ENCODE results near the gene ZFP36. TPM values are rescaled to one million over a fixed set of nuclear protein-coding genes. Genes with fewer than 3 reads are reported as not detected.

ZFP36 gene
- total RNA-seq, 1 donor from 2014 or later, result 631 TPM

GRCh38 chr19:39420769-39421168, 14.1 kb downstream of the ZFP36 start:
- no peaks in the 10 kb centered on the region for H3K9me3 ChIP-seq
- H3K4me1 ChIP-seq, result peaks cover 12% of the 10 kb centered on the region
- no peak overlapping the region for H3K27ac ChIP-seq
- no peak overlapping the region for H3K4me3 ChIP-seq
- intact Hi-C loops (cut with DNase I), result no loop called here
- no peaks in the 10 kb centered on the region for H3K27me3 ChIP-seq
- no peak for DNase-seq (ENCODE audit: extremely low spot score in 2 of 2)
- H3K36me3 ChIP-seq, result peaks cover 0 to 36% of the 10 kb centered on the region in 2 donors
- TF ChIP-seq POLR2A (IDR thresholded peaks at IDR 0.05) (no peak), CTCF (IDR thresholded peaks at IDR 0.05) (no peak), POLR2AphosphoS5 (IDR thresholded peaks at IDR 0.05; ENCODE audit: insufficient read depth in 1 of 2, low read depth in 1 of 2) (no peak)

- peaks cover 0 to 32% of the 10 kb centered on the region in 2 donors for H3K36me3 ChIP-seq
- intact Hi-C loops (cut with DNase I), result no loop called here
- TF ChIP-seq POLR2AphosphoS5 (IDR thresholded peaks at IDR 0.05; ENCODE audit: insufficient read depth in 1 of 2, low read depth in 1 of 2) (no peak), CTCF (IDR thresholded peaks at IDR 0.05) (no peak), POLR2A (IDR thresholded peaks at IDR 0.05) (no peak)
Measured at GRCh38 chr19:39422020-39422419, 15.4 kb downstream of the ZFP36 start.

GRCh38 chr19:39423258-39424086, 16.8 kb downstream of the ZFP36 start:
- no peak for DNase-seq (ENCODE audit: extremely low spot score in 2 of 2)
- no peak overlapping the region for H3K27ac ChIP-seq
- no peak for TF ChIP-seq CTCF (IDR thresholded peaks at IDR 0.05)
- TF ChIP-seq POLR2A (IDR thresholded peaks at IDR 0.05), result no peak
- no peak for TF ChIP-seq POLR2AphosphoS5 (IDR thresholded peaks at IDR 0.05; ENCODE audit: insufficient read depth in 1 of 2, low read depth in 1 of 2)
- intact Hi-C loops (cut with DNase I), result no loop called here
- H3K9me3 ChIP-seq, result no peaks in the 10 kb centered on the region
- peaks cover 5% of the 10 kb centered on the region for H3K4me1 ChIP-seq
- H3K27me3 ChIP-seq, result no peaks in the 10 kb centered on the region
- H3K36me3 ChIP-seq, result peaks cover 0 to 21% of the 10 kb centered on the region in 2 donors
- H3K4me3 ChIP-seq, result no peak overlapping the region

More at GRCh38 chr19:39422020-39422419, 15.4 kb downstream of the ZFP36 start:
- H3K27me3 ChIP-seq, result no peaks in the 10 kb centered on the region
- no peaks in the 10 kb centered on the region for H3K9me3 ChIP-seq
- H3K27ac ChIP-seq, result no peak overlapping the region
- no peaks in the 10 kb centered on the region for H3K4me1 ChIP-seq
- no peak for DNase-seq (ENCODE audit: extremely low spot score in 2 of 2)
- H3K4me3 ChIP-seq, result no peak overlapping the region

GRCh38 chr19:39424934-39425333, 18.3 kb downstream of the ZFP36 start:
- TF ChIP-seq POLR2A (IDR thresholded peaks at IDR 0.05) (no peak), POLR2AphosphoS5 (IDR thresholded peaks at IDR 0.05; ENCODE audit: insufficient read depth in 1 of 2, low read depth in 1 of 2) (no peak), CTCF (IDR thresholded peaks at IDR 0.05) (no peak)
- DNase-seq (ENCODE audit: extremely low spot score in 2 of 2), result no peak
- Histone ChIP-seq H3K27me3 (no peaks in the 10 kb centered on the region), H3K4me3 (no peak overlapping the region), H3K27ac (no peak overlapping the region), H3K4me1 (peaks cover 13% of the 10 kb centered on the region), H3K9me3 (no peaks in the 10 kb centered on the region), H3K36me3 (peaks cover 0 to 9% of the 10 kb centered on the region in 2 donors)
- intact Hi-C loops (cut with DNase I), result no loop called here

GRCh38 chr19:39425744-39426143, 19.1 kb downstream of the ZFP36 start:
- H3K9me3 ChIP-seq, result no peaks in the 10 kb centered on the region
- H3K4me1 ChIP-seq, result peaks cover 13% of the 10 kb centered on the region
- no peak overlapping the region for H3K4me3 ChIP-seq
- peaks cover 0 to under 1% of the 10 kb centered on the region in 2 donors for H3K36me3 ChIP-seq
- H3K27me3 ChIP-seq, result no peaks in the 10 kb centered on the region
- no peak for DNase-seq (ENCODE audit: extremely low spot score in 2 of 2)
- H3K27ac ChIP-seq, result no peak overlapping the region
- intact Hi-C loops (cut with DNase I), result no loop called here
- TF ChIP-seq POLR2AphosphoS5 (IDR thresholded peaks at IDR 0.05; ENCODE audit: insufficient read depth in 1 of 2, low read depth in 1 of 2) (no peak), POLR2A (IDR thresholded peaks at IDR 0.05) (no peak), CTCF (IDR thresholded peaks at IDR 0.05) (no peak)

All from vagina (tissue), 2 donors.